GM19397 (cell line): Measurements from ENCODE around the gene CSMD2.

Experiments
- ATAC-seq: cut with Tn5 transposase; IDR thresholded peaks from one replicate; pipeline ENCODE4 v1.9.1; 2021; ENCODE audit warnings: mild to moderate bottlenecking, moderate library complexity; ENCODE audit not compliant: unreplicated experiment

CSMD2 gene

DNA sequence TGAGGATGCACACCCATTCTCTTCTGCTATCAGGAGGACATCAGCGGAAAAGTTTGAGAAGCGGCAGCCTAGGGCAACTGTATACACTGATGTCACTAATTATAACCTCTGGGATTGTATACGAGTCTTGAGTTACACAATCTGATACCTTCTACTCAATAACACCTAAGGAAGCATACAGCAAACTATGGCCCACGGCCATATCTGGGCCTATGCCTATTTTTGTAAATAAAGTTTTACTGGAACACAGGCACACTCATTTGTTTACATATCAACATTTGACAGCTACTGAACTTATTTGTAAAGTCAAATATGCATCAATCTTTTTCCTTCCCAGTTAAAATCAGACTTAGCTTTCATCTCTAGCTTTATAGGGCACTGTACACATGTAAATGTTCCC is 505.4 kb downstream of the CSMD2 start:
- ATAC-seq = no peak

DNA sequence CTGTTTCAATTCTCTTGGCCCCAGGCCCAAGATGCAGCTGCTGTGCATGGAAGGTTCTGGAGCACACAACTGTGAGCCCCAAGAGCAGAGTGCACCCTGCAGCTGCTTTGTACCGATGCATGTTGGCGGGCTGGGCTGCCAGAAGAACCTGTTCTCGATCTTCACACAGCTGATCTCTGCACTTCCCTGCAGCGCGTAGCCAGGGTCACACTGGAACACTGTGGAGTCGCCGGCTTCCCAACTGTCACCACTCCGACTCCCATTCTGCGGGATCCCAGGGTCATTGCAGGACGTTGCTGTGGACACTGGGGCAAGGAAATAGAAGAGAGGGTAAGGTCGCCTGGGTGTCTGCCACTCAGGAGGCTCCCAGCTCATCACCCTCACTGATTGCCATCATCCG is 507.2 kb downstream of the CSMD2 start:
- ATAC-seq = no peak

DNA sequence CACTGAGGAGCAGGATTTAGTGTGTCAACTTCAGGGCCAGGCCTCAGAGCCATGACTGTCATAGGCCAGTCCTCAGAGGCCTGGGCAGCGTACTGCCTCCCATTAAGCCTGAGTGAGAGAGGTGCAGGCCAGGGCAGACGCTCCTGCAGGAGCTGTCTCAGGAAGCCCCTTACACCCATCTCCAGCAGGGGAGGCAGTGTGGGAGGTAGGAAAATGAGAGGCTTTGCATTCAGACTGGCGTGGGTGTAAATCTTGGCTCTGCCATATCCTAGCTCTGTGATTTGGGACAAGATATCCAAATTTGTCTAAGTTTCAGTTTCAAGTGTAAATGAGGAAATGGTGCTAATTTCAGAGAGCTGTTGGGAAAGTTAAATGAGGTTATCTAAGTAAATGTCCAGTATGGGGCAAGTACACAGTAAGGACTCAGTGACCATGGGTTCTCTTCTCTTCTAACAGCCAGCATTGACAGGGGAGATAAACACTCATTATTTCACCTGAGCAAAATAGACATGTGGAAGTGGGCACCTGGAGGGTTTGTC is 508.5 kb downstream of the CSMD2 start:
- no peak for ATAC-seq

DNA sequence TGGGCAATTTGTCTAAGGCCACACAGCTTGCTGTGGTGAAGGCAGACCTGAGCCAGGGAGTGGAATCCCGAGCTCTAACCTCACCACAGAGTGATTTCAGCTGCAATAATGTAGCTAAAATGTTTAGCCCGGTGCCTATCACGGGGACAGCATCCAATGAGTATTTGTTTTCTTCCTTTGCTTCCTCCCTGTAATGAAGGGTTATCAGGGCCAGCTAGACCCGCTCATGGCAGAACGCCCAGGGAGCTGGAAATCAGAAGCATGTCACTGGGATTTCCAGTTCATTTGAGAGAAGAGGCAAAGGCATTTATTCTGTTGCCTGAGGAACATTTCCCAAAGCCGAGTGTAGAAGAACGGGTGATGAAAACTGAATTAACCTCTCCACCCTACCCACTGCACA is 509.5 kb downstream of the CSMD2 start:
- no peak for ATAC-seq

DNA sequence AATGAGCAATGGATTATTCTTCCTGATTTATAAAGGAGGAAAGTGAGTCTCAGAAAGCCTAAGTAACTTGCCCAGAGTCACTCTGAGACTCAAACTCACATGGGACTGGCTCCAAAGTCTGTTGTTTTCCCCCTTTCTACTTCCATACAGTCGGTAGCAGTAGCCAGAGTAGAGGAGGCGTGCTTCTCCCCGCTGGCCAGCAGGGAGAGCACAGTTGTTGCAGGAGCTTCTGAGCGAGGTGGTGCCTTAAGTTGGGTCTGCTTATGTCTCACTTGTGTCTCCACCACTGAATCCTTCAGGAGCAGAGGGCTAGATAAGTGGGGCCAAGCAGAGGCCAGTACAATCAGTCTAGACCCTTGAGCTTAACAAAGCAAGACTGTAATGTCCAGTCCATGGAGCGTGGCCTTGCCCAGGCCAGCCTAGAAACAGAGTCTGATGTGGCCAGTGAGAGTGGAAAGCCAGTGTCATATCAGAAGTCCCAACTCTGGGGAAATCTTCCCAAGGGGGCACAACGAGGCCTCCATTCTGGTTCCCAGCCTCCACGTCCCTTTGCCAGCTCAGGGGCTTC is 510.7 kb downstream of the CSMD2 start:
- no peak for ATAC-seq

GRCh38 chr1:33653226-33653625 is 511.8 kb downstream of the CSMD2 start:
- ATAC-seq = no peak

GRCh38 chr1:33650708-33651107 is 514.3 kb downstream of the CSMD2 start:
- no peak for ATAC-seq

DNA sequence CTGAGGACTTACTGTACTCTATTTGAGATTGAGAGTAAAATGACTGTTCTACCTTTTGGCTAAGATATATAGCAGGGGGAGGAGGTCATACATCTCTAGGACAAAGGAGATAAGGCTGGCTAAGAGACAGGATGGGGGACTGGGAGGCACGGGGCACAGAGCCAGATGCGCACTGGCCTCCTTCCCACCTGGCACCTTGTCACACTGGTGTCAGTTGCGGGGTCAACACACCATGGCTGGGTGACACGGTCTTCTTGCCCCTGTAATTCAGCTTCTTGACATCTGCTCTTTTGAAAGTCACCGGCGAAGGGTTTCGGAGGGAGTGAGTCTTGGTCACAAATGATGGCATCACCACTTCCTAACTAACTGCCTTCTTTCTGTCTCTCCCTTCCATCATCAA is 515.3 kb downstream of the CSMD2 start:
- no peak for ATAC-seq

GRCh38 chr1:33643216-33643615 is 521.8 kb downstream of the CSMD2 start:
- ATAC-seq = no peak

GRCh38 chr1:33641104-33641830 is 523.8 kb downstream of the CSMD2 start:
- ATAC-seq = no peak

DNA sequence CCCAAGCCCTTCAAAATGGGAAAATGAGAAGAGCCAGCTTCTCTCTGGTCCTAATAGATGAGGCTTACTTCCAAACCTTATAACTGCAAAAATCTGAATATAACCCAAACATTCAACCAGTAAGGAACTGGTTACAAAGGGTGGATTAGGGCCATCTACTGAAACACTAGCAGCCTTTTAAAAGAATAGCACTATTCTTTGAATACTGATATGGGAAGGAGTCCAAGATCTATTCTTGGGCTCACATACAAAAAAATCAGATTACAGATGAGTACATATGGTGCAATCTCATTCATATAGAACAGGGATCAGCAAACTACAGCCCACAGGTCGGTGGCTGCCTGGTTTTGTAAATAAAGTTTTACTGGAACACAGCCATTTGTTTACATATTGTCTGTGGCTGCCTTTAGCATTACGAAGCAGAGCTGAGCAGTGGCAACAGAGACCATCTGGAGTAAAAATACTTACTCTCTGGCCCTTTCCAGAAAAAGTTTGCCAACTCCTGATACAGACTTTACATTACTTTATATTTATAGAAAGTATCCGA is 524.8 kb downstream of the CSMD2 start:
- no peak for ATAC-seq

DNA sequence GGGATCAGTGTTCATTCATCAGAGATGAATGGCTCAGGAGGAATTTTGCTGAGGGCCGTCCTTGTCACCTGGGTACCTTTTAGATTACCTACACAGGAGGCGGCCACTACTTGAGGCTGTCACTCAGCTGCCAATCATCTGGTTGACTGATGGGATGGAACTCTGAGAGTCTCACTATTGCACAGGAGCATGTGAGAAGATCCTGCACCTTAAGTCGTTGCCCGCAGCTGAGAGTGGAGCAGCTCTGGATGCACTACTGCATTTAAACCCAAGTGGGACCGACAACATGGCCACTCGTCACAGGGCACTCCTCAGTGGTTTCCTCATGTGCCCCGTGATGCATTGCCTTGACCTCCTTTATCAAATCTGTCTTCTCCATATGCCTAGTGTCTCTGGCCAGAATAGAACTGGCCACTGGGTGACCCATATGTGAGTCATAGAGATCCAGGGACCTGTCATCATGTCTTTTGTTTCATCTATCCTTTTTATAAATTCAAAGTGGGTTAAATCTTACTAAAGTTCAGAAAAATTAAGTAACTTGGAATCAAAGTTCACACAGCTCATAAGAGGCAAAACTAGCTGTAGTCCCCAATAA is 527.1 kb downstream of the CSMD2 start:
- ATAC-seq = no peak

DNA sequence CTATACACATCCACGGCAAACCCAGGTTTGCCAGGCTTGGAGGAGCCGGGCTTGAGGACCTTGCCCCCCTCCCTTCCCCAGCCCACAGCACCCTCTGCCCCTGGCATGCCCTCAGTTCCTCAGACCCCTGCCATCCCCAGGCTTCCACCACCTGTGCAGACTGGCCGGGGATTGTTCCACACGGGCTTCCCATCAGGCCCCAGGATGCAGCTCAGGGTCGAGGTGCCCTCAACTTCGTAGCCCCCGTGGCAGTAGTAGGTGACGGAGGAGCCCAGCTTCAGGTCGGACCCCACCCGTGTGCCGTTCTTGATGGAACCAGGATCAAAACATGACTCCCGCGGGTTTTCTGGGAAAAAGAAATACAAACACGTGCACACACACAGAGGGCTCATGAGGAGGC is 528.8 kb downstream of the CSMD2 start:
- no peak for ATAC-seq

DNA sequence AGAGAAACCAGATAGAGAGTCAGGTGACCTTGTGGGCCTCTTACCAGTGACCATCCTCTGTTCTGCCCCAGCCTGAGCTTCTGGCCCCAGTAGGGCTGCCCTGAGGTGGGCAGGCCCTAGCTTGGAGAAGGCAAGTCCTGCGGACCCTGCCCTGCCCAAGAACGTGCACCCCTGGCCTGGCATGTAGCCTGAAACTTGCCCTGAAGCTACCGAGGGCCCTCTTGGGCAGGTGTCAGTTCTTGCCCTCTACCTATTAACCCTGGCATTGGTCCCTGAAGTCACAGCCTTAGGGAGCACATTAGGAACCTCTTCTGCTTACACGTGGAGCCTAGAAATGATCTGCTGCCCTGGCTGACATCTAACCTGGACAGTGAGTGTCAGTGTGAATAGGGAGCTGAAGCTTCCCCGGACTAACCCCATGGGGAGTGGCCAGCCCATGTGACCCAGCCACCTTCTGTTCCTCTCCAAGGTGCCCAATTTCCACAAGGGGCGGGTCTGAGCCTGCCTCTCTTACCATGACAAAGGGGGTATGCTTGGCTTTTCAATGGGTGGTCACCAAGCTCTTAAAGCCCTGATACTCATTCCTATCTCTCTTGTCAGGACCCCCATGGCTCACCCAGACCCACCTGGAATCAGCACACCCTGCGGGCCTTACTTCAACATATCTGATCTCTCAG is 529.6 kb downstream of the CSMD2 start:
- ATAC-seq = no peak

DNA sequence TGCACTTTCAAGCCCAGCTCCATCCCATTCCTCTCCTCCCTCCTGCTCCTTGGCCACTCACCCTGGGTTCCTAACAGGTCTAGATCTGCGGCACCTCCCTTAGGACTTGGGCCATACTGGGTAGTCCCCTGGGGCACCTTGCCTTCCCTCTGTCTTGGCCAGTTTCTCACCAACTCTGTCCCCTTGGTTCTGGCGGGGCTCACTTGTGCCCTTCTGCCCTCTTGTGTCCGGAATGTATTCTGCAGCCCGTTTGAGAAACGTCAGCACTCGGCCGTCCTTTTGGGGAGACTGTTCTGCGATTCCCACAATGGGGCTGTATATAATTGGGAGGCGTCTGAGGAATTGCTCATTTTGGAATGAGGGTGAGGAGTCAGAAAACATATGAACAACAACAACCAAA is 530.2 kb downstream of the CSMD2 start:
- ATAC-seq = no peak

DNA sequence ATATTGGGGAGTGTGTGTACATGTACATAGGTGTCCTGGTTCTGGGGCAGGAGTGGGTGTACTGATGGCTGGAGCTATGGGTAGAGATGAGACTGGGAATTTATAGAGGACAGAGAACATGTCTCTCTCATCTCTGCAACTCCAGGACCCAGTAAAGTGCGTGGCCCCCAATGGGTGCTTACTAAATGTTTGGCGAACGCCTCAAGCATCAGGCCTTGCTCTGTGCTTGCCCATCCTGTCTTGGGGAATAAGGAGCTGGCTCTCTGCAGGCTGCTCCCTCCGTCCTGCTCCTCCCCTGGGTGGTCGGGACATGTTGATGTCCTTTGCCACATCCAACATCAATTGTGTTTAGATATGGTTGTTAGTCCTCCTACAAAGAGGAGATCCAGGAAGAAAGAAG is 530.9 kb downstream of the CSMD2 start:
- no peak for ATAC-seq

DNA sequence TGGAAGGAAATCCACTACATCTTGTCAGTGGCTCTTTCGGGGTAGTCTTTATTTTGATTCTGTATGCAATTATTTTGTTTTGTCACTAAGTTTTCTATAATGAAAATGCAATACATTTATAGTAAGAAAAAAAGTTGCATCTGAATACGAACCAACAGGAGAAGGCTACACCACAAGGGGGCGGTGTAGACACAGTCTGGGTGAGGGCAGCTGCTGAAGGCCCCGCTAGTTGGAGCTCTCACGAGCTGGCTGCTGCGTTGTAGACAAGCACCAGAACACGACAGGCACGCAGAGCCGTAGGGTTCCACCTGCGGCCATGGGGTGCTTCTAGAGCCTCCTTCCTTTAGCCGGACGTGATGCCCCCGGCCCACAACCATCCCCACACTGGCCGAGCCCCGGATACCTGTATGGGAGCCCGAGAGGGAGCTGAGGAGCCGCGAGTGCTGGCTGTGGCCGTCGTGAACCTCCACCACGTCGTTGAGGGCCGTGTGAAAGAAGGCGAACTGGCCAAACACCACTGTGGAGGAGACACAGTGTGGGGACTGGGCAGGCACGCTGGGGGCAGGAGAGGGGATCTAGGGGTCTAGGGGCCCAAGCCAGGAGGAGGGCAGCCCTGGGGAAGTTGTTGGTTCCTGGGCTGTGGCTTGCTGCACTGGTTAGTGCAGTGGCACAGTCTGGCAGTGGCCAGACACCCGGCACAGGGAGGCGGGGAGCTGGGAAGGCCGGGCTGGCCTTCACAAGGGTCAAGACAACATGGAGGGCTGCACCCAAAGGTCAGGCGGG is 531.8 kb downstream of the CSMD2 start:
- ATAC-seq = peak; percentile 72

DNA sequence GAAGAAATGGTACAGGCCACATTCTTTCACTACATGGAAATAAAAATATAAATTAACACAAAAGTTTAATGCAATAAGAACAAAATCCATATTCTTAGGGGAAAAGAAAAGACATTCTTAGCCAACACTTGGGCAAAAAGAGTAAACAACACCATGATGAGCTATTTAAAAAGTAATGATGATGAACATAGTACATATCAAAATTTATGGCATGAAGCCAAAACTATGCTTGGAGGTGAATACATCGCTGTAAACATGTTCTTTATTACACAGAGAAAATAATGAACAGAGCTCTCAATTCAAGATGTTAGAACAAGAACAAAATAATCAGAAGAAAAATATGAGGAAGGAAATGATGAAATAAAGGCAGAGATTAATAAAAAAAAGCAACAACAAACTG is 534.3 kb downstream of the CSMD2 start:
- no peak for ATAC-seq

DNA sequence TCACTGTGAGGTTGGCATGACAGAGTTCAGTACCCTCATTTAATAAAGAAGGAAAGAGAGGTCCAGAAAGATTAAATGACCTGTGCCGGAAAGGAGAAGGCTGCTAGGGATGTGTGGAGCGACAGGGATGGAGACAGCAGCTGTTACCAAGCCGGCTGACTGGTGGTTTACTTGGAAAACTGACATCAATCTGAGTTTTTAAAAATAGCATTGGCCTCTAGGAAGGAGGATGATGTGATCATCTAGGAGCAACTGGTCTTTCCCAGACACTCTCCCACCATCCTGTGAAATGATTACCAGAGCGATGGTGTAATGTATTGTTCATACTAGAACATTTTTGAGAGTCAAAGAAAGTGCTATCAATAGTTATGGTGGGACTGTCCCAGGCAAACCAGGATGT is 538.2 kb downstream of the CSMD2 start:
- ATAC-seq = no peak

GRCh38 chr1:33624991-33625870 is 539.8 kb downstream of the CSMD2 start:
- ATAC-seq = no peak
